HG03460 (cell line): ENCODE results near the gene ARHGAP24.
A peak's percentile ranks its signal among the peaks of the same experiment; 100 is the strongest.
"Not testable (repeated sequence)": the region's sequence is repeated elsewhere in the genome, so short reads cannot be mapped to it uniquely, and the experiment has no call there.

Experiments
- ATAC-seq: cut with Tn5 transposase; IDR thresholded peaks from one replicate; pipeline ENCODE4 v1.9.1; 2021; ENCODE audit not compliant: unreplicated experiment

The ARHGAP24 gene

DNA sequence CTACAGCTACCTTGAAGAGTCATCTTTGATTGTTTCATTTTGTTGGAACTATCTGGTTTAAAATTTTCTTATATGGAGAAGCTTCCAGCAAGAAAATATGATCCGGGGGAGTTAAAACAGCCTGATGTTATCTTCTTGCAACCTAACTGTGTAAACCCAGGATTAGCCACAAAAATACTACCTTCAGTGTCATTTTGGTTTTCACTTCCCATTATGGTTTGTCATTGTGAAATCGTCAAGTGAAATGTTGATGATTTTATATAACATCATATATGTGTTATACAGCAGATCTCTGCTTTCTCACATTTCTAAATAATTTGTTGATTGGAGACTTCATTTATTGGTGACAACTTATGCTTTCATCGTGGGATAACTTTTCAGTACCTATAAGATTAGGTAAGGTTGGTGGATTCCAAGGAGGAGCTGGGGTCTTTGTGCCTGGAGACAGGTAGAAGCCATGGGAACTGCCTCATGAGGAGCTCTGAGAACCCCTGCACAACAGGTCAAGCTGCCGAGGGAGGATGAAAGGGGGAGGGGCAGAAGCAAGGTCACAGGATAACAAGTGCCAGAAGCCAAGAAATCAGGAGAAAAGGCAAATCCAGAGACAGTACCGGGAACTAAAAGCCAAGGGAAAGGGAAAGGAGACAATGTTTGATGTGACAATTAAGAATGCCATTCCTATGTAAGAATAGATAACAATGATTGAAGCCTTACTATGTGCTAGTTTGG lies 7.2 kb downstream of the ARHGAP24 start:
- ATAC-seq = no peak

DNA sequence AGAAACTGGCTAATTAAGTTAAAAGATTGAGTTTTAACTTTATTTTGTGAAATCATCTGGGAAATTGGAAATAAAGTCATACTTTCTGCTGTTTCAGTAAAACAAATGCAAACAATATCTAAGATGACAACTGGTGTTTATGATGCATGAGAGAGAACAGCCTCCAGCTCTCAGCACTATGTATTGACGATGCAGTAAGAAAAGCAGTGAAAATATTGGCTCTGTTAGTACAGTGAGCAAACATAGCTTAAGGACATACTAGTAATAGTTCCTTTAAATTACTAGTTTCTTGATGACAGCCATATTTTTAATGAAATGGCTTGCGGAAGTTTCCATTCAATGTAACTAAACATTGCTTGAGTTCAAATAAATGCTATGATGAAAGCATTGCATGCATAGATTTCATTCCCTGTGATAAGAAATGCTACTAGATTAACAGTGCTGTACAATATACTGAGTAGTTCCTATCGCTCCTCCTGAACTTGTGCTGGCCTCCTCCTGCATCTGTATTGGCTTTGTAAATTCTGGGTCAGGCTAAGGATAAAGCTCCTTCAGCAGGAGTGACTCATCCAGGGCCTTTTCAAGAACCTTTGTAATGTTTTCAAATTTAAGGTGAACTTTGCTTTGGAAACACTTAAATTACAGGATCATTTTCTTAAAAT lies 11.6 kb downstream of the ARHGAP24 start:
- ATAC-seq = no peak

DNA sequence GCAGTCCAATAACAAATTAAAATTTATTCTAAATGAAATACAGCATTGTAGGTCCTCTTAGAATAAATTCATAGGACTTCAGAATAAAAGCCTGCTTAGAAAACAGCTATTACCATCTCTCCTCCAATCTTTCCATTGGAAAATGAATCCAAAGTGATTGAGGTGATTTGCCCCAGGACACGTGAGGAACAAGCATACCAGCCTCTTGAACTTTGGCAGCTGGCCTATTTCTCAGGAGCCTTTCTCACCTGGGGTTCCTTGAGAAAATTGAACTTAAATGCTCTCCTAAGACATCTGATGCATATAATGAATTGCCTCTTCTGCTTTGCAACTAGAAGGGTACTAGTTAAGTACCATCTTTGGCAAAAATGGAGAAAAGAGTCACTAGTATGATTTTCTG lies 13.5 kb downstream of the ARHGAP24 start:
- no peak for ATAC-seq

DNA sequence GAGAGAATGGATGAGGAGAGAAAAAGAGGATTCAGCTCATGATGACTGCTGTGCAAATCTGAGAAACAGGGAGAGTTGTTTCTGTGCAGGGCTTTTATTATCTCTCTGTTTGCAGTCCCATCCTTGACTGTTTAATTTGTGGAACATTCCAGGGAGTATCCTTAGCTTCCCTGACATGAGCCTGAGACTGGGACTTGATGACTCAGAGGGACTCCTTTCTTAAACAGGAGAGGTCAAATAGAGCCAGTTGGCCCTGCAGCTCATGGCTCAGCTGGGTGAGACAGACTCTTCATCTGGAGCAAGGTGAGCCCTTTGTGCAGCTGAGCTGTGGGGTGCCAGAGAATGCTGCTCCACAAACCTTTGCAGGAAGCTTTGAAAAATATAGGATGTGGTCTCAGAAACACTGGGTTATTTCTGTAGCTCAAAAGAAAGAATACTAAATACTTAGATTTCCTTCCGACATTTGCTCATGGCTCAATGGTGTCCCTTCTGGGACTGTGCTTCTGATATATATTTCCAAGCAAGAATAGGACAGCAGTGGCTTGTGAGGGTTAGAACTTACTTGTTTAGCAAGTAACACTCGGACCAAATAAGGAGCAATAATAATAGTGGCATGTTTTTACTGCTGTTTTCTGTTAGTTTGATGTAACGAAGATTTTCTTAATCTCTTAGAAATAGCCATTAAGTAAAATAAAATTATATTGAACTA lies 14.5 kb downstream of the ARHGAP24 start:
- no peak for ATAC-seq

GRCh38 chr4:85491527-85491926 lies 16.6 kb downstream of the ARHGAP24 start:
- peak; percentile 63 for ATAC-seq

DNA sequence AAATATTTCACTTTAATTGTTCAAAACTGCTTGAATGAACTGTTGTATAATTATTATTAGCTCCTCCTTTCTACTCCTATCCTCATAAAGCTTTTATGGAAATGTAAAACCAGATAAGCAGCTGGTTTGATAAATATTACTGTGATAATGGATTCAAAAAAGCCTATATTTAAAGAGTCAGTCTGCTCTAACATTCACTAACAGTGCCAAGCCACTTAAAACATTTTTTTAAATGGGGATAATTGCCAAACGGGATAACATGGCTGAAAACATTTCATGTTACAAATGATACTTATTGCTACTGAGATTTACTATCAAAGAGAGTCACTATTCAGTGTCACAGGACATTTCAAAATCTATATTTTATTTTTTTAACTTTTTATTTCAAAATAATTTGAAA lies 17.4 kb downstream of the ARHGAP24 start:
- ATAC-seq = no peak

DNA sequence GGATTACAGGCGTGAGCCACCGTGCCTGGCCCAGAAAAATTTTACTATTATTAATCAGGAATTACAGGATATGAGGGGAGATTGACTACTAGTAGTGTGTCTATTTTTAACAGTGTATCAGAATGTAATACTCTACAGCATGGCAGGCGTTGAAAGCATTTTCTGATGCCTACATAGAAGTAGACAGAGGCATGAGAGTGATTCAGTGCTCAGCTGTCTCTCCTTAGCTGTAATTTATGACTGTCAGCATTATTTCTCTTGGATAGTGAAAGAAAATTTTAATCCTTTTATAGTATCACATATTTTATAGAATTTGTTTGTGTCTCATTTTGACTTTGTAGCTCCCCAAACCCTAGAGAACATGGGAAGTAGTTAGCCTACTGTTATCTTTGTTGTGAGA lies 20.7 kb downstream of the ARHGAP24 start:
- ATAC-seq = no peak

DNA sequence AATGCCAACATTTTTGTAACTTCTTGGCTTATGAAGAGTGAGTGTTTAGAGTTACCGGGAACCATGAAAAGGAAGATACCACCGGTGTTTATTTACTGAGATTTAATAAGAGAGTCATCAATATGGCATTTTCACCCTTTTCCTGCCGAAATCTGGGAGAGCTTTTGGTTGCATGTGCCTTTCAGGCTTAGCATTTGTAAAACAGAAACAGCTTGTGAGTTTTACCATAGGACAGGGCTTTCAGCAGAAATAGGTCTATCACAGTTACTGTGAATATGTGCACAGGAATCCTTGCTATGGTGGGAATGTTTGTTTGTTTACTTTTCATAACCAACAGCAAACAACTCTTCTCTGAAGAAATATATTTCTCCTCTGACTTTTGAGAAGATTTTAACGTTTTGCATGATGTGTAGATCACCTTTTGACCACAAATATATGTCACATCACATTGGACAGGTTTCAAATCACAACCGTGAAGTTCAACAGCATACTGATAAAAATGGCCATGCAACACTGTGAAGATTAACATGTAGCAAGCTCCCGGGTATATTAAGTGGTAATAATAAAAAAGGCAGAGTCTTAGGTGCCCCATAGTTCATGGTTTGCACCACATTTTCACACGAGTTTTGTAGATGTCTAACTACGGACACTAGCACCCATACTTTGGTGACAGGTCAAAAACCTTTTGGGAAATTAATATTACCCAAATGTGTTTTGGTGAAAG lies 21.3 kb downstream of the ARHGAP24 start:
- no peak for ATAC-seq

DNA sequence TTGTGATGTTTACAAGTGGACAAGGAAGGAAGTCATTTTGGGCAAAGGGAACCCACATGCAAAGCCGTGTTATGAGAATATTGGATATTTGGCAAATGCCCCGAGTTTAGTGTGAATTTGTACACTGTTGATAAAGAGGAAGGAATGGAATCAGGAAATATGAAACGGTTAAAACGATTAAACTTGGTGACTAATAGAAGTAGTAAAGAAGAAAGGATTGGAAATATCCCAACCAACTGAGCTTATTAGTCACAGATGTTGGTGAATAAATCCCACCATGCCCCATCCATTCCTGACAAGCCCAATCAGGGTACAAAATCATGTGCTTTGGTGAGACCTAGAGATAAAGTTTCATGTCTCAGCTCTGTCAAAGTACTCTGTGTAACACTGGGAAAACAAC lies 22.0 kb downstream of the ARHGAP24 start:
- no peak for ATAC-seq

- peak; percentile 99 for ATAC-seq
Observed at GRCh38 chr4:85498068-85498733, 23.3 kb downstream of the ARHGAP24 start.

DNA sequence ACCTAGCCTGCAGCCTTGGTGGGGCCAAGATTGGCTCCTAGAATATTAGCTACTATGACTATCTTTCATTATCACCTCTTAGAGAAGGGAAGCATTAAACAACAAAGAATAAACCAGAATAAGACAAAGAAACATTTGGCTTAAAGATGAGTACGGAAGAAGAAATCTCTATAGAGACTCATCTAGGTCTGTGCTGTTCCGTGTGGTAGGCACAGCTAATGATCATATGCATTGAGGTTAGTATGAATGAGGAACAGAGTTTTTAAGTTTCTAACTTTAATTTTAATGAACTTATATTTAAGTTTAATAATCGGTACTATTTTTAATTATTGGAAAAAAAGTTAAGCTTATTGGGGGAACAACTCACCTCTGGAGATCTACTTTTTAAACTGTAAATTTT lies 24.6 kb downstream of the ARHGAP24 start:
- ATAC-seq = no peak

GRCh38 chr4:85500110-85500867 lies 25.3 kb downstream of the ARHGAP24 start:
- ATAC-seq = no peak

DNA sequence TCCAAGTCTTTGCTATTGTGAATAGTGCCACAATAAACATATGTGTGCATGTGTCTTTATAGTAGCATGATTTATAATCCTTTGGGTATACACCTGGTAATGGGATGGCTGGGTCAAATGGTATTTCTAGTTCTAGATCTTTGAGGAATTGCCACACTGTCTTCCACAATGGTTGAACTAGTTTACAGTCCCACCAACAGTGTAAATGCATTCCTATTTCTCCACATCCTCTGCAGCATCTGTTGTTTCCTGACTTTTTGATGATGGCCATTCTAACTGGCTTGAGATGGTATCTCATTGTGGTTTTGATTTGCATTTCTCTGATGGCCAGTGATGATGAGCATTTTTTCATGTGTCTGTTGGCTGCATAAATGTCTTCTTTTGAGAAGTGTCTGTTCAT lies 26.2 kb downstream of the ARHGAP24 start:
- not testable (repeated sequence) for ATAC-seq

DNA sequence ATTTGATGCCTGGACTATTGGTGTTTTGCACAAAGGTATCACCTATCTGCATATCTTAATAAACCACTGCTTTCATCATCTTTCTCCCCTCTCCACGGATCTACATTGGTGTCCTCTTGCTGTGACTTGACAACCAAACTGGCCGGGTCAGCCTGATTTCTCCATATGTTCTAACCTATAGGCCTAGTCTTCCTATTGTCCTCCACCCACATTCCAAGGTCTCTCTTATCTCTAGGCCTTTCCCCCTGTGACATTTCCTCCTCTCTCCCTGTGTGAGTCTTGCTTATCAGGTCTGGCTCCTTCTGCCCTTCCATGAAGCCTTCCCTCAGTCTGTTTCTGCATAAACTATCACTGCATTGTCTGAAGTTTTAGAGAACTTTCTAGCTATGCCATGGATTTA lies 33.7 kb downstream of the ARHGAP24 start:
- ATAC-seq = no peak

DNA sequence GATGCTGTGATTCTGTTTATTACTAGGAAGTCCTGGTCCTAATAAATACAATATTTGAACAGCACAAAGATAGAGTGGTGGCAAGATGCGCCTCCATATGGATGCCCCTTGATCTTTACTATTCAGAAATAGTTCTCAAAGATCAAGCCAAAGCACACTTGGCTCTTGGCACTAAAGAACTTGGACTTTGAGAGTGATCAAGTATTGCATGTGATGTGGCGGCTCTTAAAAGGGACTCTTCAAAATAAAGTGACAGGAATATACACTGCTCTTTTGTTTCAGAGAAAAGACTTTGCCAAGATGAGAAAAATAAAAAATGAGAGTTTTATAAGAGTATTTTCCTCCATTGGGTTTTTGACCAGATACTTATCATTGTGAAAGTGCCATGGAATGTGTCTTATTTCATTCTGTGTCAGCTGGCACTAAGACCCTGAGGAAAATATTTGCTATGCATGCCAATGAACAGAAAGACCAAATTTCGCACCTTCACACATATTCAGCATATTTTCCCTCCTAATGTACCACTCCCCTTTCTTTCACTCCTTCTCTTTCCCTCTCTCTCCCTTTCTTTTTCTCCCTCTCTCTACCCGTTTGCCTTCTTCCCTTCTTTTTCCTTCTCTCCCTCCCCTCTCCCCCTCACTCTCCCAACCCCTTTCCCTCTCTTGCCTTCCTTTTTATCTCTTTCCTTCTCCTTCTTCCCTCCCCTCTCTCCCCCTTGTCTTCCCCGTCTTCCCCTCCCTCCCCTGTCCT lies 35.1 kb downstream of the ARHGAP24 start:
- ATAC-seq = no peak

- ATAC-seq = no peak
Observed at GRCh38 chr4:85510632-85510984, 35.7 kb downstream of the ARHGAP24 start.

DNA sequence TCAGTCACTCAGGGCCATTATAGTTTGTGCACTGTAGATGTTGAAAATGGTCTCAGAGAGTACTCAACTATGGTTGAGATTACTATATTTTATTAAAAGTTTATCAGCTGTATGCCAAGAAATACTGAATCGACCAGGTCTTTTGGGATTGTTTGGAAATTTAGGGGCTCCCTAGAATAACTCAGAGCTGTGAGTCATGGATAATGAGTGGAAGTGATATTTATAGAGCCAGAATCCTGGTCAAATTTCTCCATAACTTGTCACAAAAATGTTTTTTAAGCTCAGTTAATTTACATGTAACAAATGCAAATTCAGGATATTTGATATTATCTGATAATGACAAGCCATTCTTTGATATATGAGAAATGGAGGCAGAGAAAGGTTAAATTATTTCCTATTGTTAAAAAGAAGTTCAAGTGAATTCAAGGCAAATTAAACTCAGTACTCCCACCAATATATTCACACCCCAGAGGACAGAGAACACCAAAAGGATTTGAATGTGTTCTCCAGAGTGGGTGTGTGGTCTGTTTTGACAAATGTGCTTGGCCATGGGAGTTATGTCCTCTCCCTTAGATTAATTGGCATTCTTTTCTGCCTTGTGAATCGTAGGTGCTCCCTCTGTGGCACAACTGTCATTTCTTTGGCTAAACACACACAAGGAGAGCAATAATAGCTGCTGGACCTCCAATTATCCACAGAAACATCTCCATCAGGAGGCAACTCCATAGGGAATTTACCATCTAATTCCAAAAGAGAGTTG lies 37.7 kb downstream of the ARHGAP24 start:
- ATAC-seq = no peak

- no peak for ATAC-seq
Observed at GRCh38 chr4:85514117-85514516, 39.2 kb downstream of the ARHGAP24 start.

- ATAC-seq = no peak
Observed at GRCh38 chr4:85514783-85515182, 39.8 kb downstream of the ARHGAP24 start.
